Mesodermal cell (in vitro differentiated cells): Measurements from ENCODE around the gene KDM1A.
"Not testable (repeated sequence)": the region's sequence is repeated elsewhere in the genome, so short reads cannot be mapped to it uniquely, and the experiment has no call there.

Experiments used
- H3K27ac ChIP-seq: 2 replicates; pipeline ENCODE4 v1.7.0; 2013; ENCODE audit warnings: mild to moderate bottlenecking, low read depth, low read length, moderate library complexity; ENCODE audit not compliant: severe bottlenecking
- H3K36me3 ChIP-seq: 2 replicates; pipeline ENCODE4 v1.7.1; 2013; ENCODE audit warnings: mild to moderate bottlenecking, low read length, moderate library complexity; ENCODE audit not compliant: control insufficient read depth, insufficient read depth
- H3K4me1 ChIP-seq: one replicate; pipeline ENCODE4 v1.7.1; 2013; ENCODE audit warnings: mild to moderate bottlenecking, low read length; ENCODE audit not compliant: insufficient read depth, control insufficient read depth, poor library complexity, severe bottlenecking
- H3K4me3 ChIP-seq: 2 replicates; pipeline ENCODE4 v1.7.0; 2013; ENCODE audit warnings: low read length, control low read depth, mild to moderate bottlenecking; ENCODE audit not compliant: insufficient read depth, poor library complexity, severe bottlenecking; ENCODE audit errors: extremely low read depth
- H3K9me3 ChIP-seq: 2 replicates; pipeline ENCODE4 v1.7.1; 2013; ENCODE audit warnings: mild to moderate bottlenecking, low read length, moderate library complexity; ENCODE audit not compliant: control insufficient read depth
- WGBS, 2 experiments: methylation state at CpG; one replicate each; pipeline ENCODE4 v1.1.5; 2013; ENCODE audit warnings: missing lambda C conversion rate in 2 of 2; ENCODE audit not compliant: insufficient coverage in 2 of 2; 5-methylcytosine and 5-hydroxymethylcytosine counted together

Gene KDM1A

GRCh38 chr1:22983944-22984343 lies 35.3 kb upstream of the KDM1A start:
- Histone ChIP-seq H3K27ac (no peak overlapping the region), H3K4me3 (no peak overlapping the region), H3K36me3 (no peaks in the 10 kb centered on the region), H3K4me1 (no peaks in the 10 kb centered on the region), H3K9me3 (no peaks in the 10 kb centered on the region)
- 88 to 93% methylated on average over 4 of the region's 4 CpGs for WGBS, 2 experiments

- not testable (repeated sequence) for H3K4me3 ChIP-seq, H3K36me3 ChIP-seq, H3K4me1 ChIP-seq, H3K27ac ChIP-seq
- 86% methylated on average over 1 of the region's 3 CpGs; no CpG with 5 or more reads in 1 of the 2 experiments for WGBS, 2 experiments
- H3K9me3 ChIP-seq, result peaks cover 17% of the 10 kb centered on the region
Observed at GRCh38 chr1:22992384-22992783, 26.9 kb upstream of the KDM1A start.

- not testable (repeated sequence) for H3K36me3 ChIP-seq, H3K4me3 ChIP-seq, H3K27ac ChIP-seq, H3K4me1 ChIP-seq
- WGBS, 2 experiments, result 10 to 70% methylated on average over 1 to 2 of the region's 6 CpGs
- peaks cover 17% of the 10 kb centered on the region for H3K9me3 ChIP-seq
Observed at GRCh38 chr1:22993220-22993795, 26.0 kb upstream of the KDM1A start.

GRCh38 chr1:22995774-22996173 lies 23.5 kb upstream of the KDM1A start:
- no peak overlapping the region for H3K27ac ChIP-seq
- no peak overlapping the region for H3K4me3 ChIP-seq
- H3K4me1 ChIP-seq, result no peaks in the 10 kb centered on the region
- H3K9me3 ChIP-seq, result peaks cover 17% of the 10 kb centered on the region
- H3K36me3 ChIP-seq, result no peaks in the 10 kb centered on the region

GRCh38 chr1:22997528-22997927 lies 21.7 kb upstream of the KDM1A start:
- H3K4me3 ChIP-seq, H3K4me1 ChIP-seq: not testable (repeated sequence)
- 78 to 83% methylated on average over 3 of the region's 5 CpGs for WGBS, 2 experiments

GRCh38 chr1:23000133-23000532 lies 19.1 kb upstream of the KDM1A start:
- not testable (repeated sequence) for H3K36me3 ChIP-seq
- WGBS, 2 experiments, result 87 to 93% methylated on average over 1 to 3 of the region's 3 CpGs

More at GRCh38 chr1:22997528-22997927, 21.7 kb upstream of the KDM1A start:
- H3K9me3 ChIP-seq, result peaks cover 15% of the 10 kb centered on the region
- not testable (repeated sequence) for H3K36me3 ChIP-seq, H3K27ac ChIP-seq

GRCh38 chr1:23002218-23002617 lies 17.1 kb upstream of the KDM1A start:
- not testable (repeated sequence) for H3K4me3 ChIP-seq, H3K27ac ChIP-seq, H3K9me3 ChIP-seq, H3K4me1 ChIP-seq, H3K36me3 ChIP-seq
- 85 to 89% methylated on average over 5 of the region's 7 CpGs for WGBS, 2 experiments

More at GRCh38 chr1:23000133-23000532, 19.1 kb upstream of the KDM1A start:
- H3K4me3 ChIP-seq, H3K9me3 ChIP-seq, H3K27ac ChIP-seq, H3K4me1 ChIP-seq: not testable (repeated sequence)

- H3K4me3 ChIP-seq, result no peak overlapping the region
- no peaks in the 10 kb centered on the region for H3K36me3 ChIP-seq
- H3K9me3 ChIP-seq, result no peaks in the 10 kb centered on the region
- 85 to 100% methylated on average over 2 of the region's 3 CpGs for WGBS, 2 experiments
- H3K27ac ChIP-seq, result no peak overlapping the region
- H3K4me1 ChIP-seq, result no peaks in the 10 kb centered on the region
Observed at GRCh38 chr1:23004112-23004511, 15.2 kb upstream of the KDM1A start.

- H3K36me3 ChIP-seq, H3K4me3 ChIP-seq, H3K4me1 ChIP-seq, H3K27ac ChIP-seq, H3K9me3 ChIP-seq: not testable (repeated sequence)
- no CpG with 5 or more reads among the region's 3 CpGs for WGBS, 2 experiments
Observed at GRCh38 chr1:23004769-23005168, 14.5 kb upstream of the KDM1A start.

- Histone ChIP-seq H3K36me3 (no peaks in the 10 kb centered on the region), H3K9me3 (no peaks in the 10 kb centered on the region)
- WGBS, 2 experiments, result 89 to 100% methylated on average over 3 to 4 of the region's 4 CpGs
Observed at GRCh38 chr1:23007106-23007505, 12.2 kb upstream of the KDM1A start.

GRCh38 chr1:23008901-23009300 lies 10.4 kb upstream of the KDM1A start:
- 86% methylated on average over 1 of the region's 2 CpGs; no CpG with 5 or more reads in 1 of the 2 experiments for WGBS, 2 experiments
- H3K27ac ChIP-seq, result no peak overlapping the region
- no peaks in the 10 kb centered on the region for H3K36me3 ChIP-seq
- H3K9me3 ChIP-seq, result no peaks in the 10 kb centered on the region
- H3K4me3 ChIP-seq, result no peak overlapping the region
- H3K4me1 ChIP-seq, result peaks cover 7% of the 10 kb centered on the region

More at GRCh38 chr1:23007106-23007505, 12.2 kb upstream of the KDM1A start:
- H3K4me1 ChIP-seq, result peaks cover 4% of the 10 kb centered on the region
- no peak overlapping the region for H3K27ac ChIP-seq
- no peak overlapping the region for H3K4me3 ChIP-seq
